ENCODE results near the gene BGN.

The BGN gene

GRCh38 chrX:153494541-153495361 lies at the start of gene BGN:
BGN (plus strand) TSS chrX:153494980; CDS start chrX:153504632, 9,652 bp downstream.
- ATAC-seq, result no peak

- no peak for ATAC-seq
Measured at GRCh38 chrX:153445106-153445855, 49.5 kb upstream of the BGN start.

- ATAC-seq, result no peak
Measured at GRCh38 chrX:153445856-153446635, 48.7 kb upstream of the BGN start, which contains the start of gene TREX2. TREX2 (minus strand) TSS chrX:153446056; CDS start chrX:153445430, 626 bp downstream.

GRCh38 chrX:153446636-153446936 lies 48.2 kb upstream of the BGN start:
- no peak for ATAC-seq

- ATAC-seq, result no peak
Measured at GRCh38 chrX:153446950-153447580, 47.7 kb upstream of the BGN start.

- ATAC-seq, result no peak
Measured at GRCh38 chrX:153447581-153447960, 47.2 kb upstream of the BGN start.

- no peak for ATAC-seq
Measured at GRCh38 chrX:153448556-153449367, 46.0 kb upstream of the BGN start.

- ATAC-seq, result no peak
Measured at GRCh38 chrX:153449368-153450113, 45.2 kb upstream of the BGN start.

- no peak for ATAC-seq
Measured at GRCh38 chrX:153450114-153450948, 44.4 kb upstream of the BGN start.

GRCh38 chrX:153450949-153451277 lies 43.9 kb upstream of the BGN start:
- no peak for ATAC-seq

- ATAC-seq, result no peak
Measured at GRCh38 chrX:153454901-153455550, 39.8 kb upstream of the BGN start.

- ATAC-seq, result no peak
Measured at GRCh38 chrX:153455571-153455970, 39.2 kb upstream of the BGN start.

GRCh38 chrX:153456161-153456560 lies 38.6 kb upstream of the BGN start:
- no peak for ATAC-seq

GRCh38 chrX:153456704-153457103 lies 38.1 kb upstream of the BGN start:
- no peak for ATAC-seq

GRCh38 chrX:153457136-153457825 lies 37.5 kb upstream of the BGN start:
- ATAC-seq, result no peak

- no peak for ATAC-seq
Measured at GRCh38 chrX:153457827-153458466, 36.8 kb upstream of the BGN start.

GRCh38 chrX:153458476-153458875 lies 36.3 kb upstream of the BGN start:
- ATAC-seq, result no peak

GRCh38 chrX:153459986-153460385 lies 34.8 kb upstream of the BGN start:
- ATAC-seq, result no peak

GRCh38 chrX:153460826-153461225 lies 34.0 kb upstream of the BGN start:
- ATAC-seq, result peak in 1 of 2 donors; percentile 41
